HG02642 (cell line): ENCODE measurements around the gene NKD1.

Experiments
- ATAC-seq: cut with Tn5 transposase; IDR thresholded peaks from one replicate; pipeline ENCODE4 v1.9.1; 2021; ENCODE audit warnings: mild to moderate bottlenecking; ENCODE audit not compliant: unreplicated experiment, poor library complexity

NKD1 gene

GRCh38 chr16:50555952-50556673, 7.9 kb downstream of the NKD1 start:
- ATAC-seq: no peak

- ATAC-seq: no peak
Observed at GRCh38 chr16:50557046-50557445, 8.8 kb downstream of the NKD1 start.

- no peak for ATAC-seq
Observed at GRCh38 chr16:50558913-50559312, 10.7 kb downstream of the NKD1 start.

DNA sequence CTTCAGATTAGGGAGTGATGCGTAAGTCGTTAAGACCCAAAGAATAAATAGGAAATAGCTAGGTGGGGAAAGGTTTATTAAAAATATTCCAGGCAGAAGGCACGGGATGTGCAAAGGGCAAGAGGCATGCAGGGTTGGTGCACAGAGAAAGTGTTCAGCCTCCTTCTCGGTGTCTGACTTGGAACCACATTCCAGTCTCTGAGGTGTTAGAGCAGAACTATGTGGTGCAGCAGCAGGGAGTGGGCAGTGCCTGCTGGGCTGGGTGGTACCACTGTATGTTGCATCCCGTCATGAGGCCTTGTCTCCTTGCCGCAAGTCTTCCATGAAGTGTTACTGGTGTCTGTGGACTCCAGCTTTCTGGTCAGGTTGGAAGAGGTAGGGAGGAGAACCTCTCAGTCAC, 11.1 kb downstream of the NKD1 start:
- no peak for ATAC-seq

- ATAC-seq: no peak
Observed at GRCh38 chr16:50559804-50560514, 11.8 kb downstream of the NKD1 start.

DNA sequence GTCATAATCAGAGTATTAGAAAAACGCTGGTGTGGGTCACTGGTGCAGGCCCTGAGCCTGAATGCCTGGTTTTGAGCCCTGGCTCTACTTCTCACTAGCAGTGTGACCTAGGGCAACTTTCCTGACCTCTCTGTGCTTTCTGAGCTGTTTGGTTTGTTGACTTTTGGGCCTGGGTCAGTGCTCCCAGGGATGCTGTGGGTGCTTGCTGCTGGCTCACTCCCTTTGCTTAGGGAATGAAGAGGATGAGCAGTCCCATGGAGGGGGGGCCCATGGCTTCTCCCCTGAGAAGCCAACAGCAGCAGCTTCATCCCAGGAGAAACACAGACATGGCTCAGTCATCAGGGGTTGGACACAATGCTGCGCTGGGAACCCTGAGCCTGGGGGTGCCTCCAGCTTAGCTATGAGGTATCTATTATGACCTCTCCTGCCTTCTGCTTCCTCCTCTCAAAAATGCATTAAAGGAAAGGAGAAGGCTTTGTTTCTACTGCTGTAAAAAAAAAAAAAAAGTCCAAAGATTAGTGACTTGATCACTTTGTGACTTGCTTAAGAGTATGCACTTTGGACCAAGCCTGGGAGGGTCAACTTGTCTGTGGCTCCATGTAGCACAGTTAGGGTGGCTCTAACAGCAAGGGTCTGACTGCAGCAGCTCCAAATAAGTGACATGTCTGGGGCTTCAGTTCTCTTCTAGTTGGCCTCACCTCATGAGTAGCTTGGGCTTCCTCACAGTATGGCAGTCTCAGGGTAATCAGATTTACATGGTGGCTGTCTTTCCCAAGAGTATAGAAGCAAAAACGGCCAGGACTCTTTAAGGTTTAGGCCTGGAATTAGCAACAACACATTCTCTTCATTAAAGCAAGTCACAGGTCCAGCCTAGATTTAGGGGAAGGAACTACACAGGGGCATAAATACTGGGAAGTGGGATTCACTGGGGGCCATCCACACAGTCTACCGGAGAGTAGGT, 13.0 kb downstream of the NKD1 start:
- no peak for ATAC-seq

DNA sequence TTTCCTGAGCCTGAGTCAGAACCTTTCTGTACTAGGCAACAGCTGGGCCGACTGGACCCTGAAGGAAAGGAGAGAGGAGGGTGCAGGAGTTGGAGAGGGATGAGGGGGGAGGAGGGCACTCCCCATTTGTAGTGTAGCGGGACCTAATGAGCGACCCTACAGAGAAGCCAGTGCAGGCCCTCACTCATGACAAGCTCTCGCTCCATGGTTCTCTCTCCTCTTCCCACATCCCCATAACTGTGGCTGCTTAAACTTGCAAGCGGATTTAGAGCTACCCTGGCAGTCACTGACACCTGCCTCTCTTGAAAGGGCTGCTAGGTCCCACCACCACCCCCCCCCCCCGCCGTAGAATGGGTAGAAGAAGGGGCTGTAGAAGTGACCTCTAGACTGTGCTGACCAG, 14.5 kb downstream of the NKD1 start:
- no peak for ATAC-seq

DNA sequence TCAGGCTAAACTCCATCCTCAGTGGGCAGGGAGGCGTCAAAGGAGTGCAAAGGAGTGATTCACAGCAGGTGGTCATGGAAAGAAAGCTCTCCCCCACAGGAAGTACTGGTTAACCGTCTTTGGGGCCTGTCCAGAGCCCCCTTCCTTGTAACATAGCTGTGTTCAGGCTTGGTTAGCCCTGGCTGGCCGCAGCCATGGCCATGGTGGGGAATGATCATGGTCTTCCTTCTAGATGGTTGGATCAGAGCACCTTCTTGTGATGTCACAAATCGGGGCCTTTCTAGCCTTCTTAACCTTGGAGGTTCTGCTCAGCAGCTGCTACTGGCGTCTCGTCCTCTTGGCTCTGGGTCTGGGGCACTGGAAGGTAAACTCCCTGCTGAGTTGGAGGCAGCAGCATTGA, 15.8 kb downstream of the NKD1 start:
- no peak for ATAC-seq

GRCh38 chr16:50565428-50565827, 17.2 kb downstream of the NKD1 start:
- ATAC-seq: no peak

DNA sequence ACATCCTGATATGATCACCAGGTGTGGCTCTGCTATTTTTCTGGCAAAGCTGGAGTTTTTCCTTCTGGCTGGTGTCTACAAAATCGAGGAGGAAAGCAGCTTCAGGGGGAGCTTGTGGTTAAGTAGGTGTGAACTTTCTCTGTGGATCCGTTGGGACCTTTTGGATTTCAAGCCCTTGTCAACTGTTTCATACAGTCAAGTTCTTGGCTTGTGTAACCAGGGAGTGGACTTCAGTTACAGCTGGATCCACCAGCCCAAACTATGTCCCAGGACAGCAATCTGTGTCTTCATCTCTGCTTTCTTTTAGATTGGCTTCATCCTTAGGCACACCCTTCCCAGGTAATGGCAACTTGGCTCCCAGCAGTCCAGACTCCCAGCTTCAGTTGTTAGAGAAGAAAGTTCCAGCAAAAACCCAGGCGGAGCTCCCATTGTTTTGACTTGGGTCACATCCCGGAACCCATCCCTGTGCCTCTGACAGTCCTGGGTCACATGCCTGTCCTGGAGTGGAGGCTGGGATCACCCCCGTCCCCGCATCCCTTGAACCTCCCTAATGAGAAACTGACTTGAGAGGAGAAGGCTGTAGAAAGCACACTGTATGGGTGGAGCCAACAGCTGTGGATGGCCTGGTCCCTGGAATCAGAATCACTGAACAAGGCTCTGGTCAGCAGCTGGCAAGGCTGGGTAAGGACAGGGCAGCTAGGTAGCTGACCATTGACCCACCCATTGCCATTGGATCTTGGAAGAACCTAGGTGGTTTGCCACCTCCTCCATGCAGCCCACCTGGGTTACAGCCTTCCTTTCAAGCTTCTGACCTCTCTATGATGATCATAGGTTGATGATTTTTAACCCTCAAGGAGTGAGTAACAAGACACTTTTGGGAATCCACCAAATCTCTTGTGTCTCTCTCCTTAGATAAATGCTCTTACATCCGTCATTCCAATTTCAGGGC, 18.1 kb downstream of the NKD1 start:
- no peak for ATAC-seq

- ATAC-seq: no peak
Observed at GRCh38 chr16:50567651-50568050, 19.5 kb downstream of the NKD1 start.

DNA sequence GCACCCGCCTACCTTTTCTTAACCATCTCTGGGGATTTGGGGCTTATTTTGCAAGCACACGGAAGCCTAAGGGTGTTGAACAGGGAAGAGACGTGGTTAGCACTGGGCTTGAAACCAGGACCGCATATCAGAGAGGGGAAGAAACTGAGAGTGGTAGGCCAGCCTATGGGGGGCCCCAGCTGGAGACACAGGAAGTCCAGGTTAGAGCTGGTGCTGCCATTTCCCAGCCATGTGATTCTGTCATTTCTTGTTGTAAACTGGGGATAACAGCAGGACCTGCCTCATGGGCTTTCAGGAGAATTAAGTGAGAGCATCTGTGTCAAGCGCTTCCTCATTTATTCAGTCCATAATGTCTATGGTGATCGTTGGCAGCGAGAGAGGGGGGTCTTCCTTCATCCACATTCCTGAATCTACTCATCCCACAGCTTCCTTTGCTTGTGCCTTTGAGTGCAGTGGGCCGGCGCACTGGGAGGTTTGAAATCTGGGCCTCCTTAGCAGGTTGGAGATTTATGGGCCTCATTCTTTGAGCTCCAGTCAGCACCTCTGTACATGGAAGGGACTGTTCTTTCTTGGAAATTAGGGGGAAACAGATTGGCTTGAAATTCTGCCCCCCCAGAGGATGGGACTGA, 20.1 kb downstream of the NKD1 start:
- ATAC-seq: no peak

GRCh38 chr16:50570354-50570753, 22.2 kb downstream of the NKD1 start:
- no peak for ATAC-seq

DNA sequence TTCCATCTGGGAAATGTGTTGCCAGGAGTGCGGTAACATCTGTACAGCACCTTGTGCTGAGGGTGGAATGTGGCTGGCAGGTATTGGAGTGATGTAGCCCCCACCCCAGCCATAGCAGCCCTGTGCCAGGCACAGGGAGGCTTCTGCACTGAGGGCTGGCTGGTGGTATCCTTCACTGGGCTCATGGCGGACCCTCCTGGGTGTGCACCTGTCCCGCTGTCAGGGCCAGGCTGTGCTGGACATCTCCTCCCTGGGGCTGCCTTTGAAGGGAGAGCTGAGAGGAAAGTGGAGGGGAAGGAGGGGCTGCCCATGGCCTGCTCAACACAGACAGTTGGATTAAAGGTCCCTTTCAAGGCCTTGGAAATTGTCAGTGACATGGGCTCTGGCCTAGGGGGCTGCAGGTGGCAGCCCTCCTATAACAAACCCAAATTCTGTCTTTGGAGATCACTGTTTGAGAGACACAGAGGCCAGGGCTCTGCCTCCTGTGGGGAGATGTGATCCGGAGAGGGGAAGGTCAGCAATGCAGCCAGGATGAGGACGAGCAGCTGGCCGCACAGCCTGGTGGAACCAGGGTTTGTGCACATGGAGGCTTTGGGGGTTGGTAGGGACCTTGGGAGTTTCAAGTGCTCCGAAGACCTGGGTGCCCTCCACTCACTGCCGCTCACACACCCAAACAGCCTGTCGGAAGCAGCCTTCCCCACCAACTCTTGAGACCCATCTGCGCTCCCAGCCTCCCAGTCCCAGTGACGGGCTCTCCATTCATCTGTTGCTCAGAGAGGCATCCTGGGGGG, 22.8 kb downstream of the NKD1 start:
- no peak for ATAC-seq

GRCh38 chr16:50571786-50572185, 23.6 kb downstream of the NKD1 start:
- no peak for ATAC-seq

DNA sequence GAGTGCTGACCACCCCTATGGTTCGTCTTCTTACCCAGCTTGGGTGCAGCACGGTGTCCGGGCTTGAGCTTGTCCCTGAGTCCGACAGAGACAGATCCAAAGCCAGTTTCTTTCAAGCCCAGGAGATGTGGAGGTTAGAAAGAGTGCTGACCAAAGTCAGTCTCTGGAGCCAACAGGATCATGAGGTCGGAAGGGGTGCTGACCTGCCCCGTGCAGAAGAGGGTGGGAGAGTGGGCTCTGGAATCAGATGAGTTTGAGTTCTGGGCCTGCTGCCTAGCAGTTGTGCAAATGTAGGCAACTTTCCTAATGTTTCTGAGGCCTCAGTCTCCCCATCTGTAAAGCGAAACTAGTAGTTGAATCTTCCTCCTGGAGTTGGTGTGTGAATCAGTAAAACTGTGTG, 24.5 kb downstream of the NKD1 start:
- no peak for ATAC-seq

DNA sequence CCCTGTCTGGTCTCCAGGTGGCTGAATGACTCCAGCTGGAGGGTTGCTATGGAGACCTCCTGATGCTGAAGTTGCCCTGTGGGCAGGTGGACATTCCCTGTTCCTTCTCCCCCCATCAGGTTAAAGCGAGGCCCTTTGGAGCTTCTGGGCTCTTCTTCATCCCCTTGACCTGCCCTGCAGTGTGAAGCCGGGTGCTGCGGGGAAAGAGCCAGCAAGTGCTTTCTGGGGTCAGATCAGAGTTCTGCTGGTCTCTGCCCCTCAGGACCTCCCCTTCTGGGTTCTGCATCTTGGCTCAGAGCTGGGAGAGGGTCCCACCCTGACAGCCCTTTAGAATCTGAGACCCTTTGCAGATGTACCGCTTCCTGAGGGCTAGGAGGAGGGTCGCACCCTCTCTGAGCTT, 25.1 kb downstream of the NKD1 start:
- ATAC-seq: no peak

DNA sequence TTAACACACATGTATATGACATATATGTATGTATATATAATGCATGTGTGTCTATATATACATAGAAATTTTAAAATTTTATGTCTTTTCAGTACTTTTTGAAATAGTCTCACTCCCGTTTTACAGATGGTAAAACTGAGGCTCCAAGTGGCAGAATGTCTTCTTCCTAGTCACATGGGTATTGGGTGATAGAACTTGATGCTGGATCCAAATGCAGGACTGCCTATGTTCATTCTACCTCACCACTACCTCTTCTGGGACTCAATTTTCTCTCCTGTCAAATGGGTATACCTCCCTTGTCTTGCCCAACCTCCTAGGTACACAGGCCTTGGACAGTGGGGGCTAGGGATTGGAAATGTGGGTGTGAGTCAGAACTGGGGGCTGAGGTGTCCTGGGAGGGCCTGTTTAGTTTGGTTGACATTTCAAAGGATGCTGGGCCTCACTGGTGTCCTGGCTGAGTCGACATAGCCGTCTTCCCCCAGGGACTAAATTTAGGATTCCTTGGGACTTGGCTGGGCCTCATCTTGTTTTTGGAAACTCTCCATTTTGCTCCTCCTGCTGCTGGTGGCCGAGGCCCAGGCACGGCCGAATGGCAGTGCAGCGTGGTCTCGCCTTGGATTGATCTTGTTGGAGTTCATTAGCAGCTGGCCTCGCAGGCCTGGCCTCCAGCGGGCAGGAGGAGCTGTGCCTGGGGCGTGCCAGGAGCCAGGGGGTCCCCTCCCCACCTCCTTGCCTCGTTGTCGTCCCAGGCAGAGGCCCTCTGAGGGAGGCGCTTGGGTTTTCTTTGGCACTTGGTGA, 25.9 kb downstream of the NKD1 start:
- no peak for ATAC-seq
